Activated T-cell treated with anti-CD3 and anti-CD28 coated beads, Interleukin-2, amount 50 U/mL, for 72 hours (primary cell): ENCODE results near the gene HEMK1. TPM values are rescaled to one million over a fixed set of nuclear protein-coding genes. Genes with fewer than 3 reads are reported as not detected.

ENCODE experiments used
- ATAC-seq, 2 donors: fragments of 150-1000 bp; cut with Tn5 transposase; replicated peaks in 1 of 2; 2 replicates each; pipeline ENCODE4 v1.10.0; 2021; ENCODE audit warnings: moderate library complexity in 2 of 2, mild to moderate bottlenecking in 1 of 2
- DNase-seq, 2 donors: peaks; one replicate each; pipeline ENCODE4 v3.0.0; 2021 to 2022; ENCODE audit warnings: mixed read lengths in 1 of 2
- H3K27ac Mint-ChIP-seq: one replicate; pipeline ENCODE4 v1.8.0; 2022; ENCODE audit warnings: mild to moderate bottlenecking, moderate library complexity, mixed read lengths
- H3K27me3 Mint-ChIP-seq: one replicate; pipeline ENCODE4 v1.8.0; 2022; ENCODE audit warnings: low read depth, mixed read lengths
- H3K36me3 Mint-ChIP-seq, 2 donors: one replicate each; pipeline ENCODE4 v1.8.0; 2022; ENCODE audit warnings: mixed read lengths in 2 of 2, mild to moderate bottlenecking in 1 of 2; ENCODE audit not compliant: insufficient read depth in 2 of 2
- H3K4me1 Mint-ChIP-seq: one replicate; pipeline ENCODE4 v1.8.0; 2022; ENCODE audit warnings: low read depth, mixed read lengths
- H3K4me3 Mint-ChIP-seq, 2 donors: one replicate each; pipeline ENCODE4 v1.8.0; 2022; ENCODE audit warnings: mild to moderate bottlenecking in 2 of 2, mixed read lengths in 2 of 2, moderate library complexity in 2 of 2
- H3K9me3 Mint-ChIP-seq, 2 donors: one replicate each; pipeline ENCODE4 v1.8.0; 2022; ENCODE audit warnings: mixed read lengths in 2 of 2
- total RNA-seq, 2 donors: library from RNA; stranded (reverse); gene quantifications; one replicate each; pipeline ENCODE4 v1.2.3, GENCODE V29; 2022

HEMK1 gene
- total RNA-seq, 2 donors from 2014 or later = 54.5 to 64.6 TPM

DNA sequence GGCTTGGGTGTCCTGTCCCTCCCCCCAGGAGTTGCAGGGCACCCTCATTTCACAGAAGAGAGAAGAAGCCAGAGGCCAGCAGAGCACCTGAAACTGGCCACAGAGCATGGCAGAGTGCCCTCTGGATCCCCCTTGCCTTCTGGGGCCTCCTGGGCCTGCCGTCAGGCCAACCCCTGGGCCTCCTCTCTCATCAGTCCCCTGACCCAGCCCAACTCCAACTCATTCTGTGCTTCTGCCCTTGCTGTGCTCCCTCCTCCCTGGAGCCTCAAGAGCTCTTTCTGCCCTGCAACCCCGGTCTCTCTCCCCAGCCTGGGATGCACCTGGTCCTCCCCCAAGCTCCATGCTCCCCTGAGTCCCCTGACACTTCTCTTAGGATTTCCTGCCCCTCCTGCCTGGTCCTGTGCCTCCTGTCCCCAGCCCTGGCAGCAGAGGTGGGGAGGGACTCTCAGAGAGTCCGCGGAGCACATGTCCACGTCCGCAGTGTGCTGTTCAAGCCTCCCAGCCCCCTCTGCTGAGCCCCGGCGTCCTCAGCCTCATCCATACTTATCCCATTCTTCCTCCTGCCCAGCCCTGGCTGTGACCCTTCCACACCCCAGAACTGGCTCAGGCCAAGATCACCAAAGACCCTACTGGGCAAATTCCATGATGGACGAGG, 35.4 kb upstream of the HEMK1 start:
- H3K9me3 Mint-ChIP-seq = no peaks in the 10 kb centered on the region
- H3K36me3 Mint-ChIP-seq = no peaks in the 10 kb centered on the region
- peaks cover 7% of the 10 kb centered on the region for H3K4me1 Mint-ChIP-seq
- no peak overlapping the region for H3K4me3 Mint-ChIP-seq
- peaks cover 50% of the 10 kb centered on the region for H3K27me3 Mint-ChIP-seq
- ATAC-seq (no peak), DNase-seq (no peak)
- H3K27ac Mint-ChIP-seq = no peak overlapping the region

DNA sequence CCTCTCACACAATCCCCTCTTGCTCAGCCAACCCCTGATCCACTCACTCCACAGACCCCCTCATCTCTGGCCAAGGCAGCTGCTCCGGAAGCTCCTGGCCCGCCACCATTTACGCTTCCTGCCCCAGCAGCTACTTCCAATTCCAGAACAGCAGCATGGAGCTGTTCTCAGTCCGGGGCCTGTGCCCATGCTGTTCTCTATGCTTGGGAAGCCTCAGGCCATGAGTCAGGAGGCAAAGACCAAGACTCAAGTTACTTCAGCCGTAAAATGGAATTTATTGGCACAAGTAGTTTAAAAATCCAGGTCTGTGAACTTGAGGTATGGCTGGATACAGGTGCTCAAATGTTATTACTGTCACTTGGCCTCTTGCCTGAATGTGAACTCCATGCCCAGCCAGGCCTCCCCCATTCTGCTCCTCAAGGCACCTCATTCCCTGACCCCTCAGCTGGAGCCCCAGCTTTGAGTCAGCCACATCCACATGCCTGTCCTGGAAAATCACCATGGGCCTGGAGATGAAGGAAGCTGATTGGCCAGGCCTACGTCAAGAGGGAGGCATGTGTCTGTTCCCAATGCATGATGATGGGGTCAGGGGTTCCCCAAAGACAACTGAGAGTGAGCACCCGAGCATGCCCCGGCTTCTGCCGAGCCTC, 34.5 kb upstream of the HEMK1 start:
- H3K4me3 Mint-ChIP-seq = no peak overlapping the region
- peaks cover 41% of the 10 kb centered on the region for H3K27me3 Mint-ChIP-seq
- no peak overlapping the region for H3K27ac Mint-ChIP-seq
- H3K9me3 Mint-ChIP-seq = no peaks in the 10 kb centered on the region
- no peak for ATAC-seq
- no peak for DNase-seq
- no peaks in the 10 kb centered on the region for H3K36me3 Mint-ChIP-seq
- H3K4me1 Mint-ChIP-seq = peaks cover 7% of the 10 kb centered on the region

DNA sequence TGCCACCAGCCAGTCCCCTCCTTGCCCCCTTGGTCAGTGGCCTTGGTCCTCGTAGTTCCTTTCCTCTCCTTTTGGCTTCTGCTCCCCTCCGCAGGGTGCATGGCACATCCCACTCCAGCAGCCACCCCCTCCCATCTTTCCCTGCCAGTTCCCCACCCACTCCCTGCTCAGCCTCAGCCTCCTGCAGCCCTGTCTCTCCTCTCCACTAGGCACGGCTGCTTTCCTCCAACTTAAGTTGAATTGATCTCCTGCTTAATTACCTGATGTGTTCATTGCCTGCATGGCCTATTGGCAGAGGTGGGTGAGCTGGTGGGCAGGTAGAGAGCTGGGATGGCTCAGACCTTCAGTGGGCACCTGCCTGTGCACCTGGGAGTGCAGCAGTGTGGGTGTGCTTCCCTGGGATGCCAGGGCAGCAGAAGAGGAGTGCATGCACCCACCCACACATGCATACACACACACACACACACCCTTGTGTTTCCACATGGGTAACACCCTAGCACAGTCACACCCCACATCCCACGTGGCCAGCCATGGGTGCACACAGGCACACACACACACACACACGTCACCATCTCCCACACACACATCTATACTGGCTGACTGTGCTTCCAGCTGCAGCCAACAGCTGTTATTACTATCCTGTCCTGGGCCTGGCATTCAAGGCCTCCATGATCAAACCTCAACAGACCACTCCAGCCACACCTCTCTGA, 32.7 kb upstream of the HEMK1 start:
- no peak for ATAC-seq
- Mint-ChIP-seq H3K36me3 (no peaks in the 10 kb centered on the region), H3K4me3 (no peak overlapping the region), H3K9me3 (no peaks in the 10 kb centered on the region), H3K27me3 (peaks cover 35% of the 10 kb centered on the region), H3K4me1 (peaks cover 7% of the 10 kb centered on the region), H3K27ac (no peak overlapping the region)
- no peak for DNase-seq

DNA sequence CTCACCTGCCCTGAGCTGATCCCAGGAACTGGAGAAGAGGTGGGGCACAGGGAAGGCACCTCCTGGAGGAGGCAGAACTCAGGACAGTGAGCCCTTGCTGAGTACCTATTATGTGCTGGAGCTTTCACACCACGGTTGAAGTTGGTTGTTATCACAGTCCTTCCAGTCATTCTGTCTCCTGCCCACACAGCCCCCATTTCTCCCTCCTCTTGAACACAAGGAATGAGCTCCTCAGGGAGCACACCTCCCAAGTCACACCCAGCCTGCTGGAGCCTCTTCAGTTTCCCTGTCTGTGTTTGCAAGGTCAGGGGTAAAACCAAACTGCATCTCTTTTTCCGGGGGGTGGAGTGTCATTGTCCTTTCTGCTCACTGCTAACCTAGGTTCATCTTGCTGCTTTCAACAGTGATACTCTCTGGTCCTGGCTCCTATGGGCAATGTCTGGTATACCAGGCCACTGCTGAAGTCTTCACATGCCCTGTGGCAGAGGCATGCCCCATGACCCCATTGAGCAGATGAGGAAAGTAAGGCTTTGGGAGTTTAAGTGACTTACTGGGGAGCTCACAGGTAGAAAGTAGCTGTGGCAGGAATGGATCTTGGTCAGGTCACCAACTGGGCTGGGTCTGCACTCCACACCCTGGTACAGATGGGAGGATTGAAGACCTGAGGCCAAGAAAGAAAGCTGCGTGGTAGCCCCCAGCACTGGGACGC, 31.7 kb upstream of the HEMK1 start:
- Mint-ChIP-seq H3K9me3 (no peaks in the 10 kb centered on the region), H3K27ac (no peak overlapping the region), H3K4me1 (no peaks in the 10 kb centered on the region), H3K4me3 (no peak overlapping the region), H3K27me3 (peaks cover 27% of the 10 kb centered on the region), H3K36me3 (no peaks in the 10 kb centered on the region)
- DNase-seq (no peak), ATAC-seq (no peak)

DNA sequence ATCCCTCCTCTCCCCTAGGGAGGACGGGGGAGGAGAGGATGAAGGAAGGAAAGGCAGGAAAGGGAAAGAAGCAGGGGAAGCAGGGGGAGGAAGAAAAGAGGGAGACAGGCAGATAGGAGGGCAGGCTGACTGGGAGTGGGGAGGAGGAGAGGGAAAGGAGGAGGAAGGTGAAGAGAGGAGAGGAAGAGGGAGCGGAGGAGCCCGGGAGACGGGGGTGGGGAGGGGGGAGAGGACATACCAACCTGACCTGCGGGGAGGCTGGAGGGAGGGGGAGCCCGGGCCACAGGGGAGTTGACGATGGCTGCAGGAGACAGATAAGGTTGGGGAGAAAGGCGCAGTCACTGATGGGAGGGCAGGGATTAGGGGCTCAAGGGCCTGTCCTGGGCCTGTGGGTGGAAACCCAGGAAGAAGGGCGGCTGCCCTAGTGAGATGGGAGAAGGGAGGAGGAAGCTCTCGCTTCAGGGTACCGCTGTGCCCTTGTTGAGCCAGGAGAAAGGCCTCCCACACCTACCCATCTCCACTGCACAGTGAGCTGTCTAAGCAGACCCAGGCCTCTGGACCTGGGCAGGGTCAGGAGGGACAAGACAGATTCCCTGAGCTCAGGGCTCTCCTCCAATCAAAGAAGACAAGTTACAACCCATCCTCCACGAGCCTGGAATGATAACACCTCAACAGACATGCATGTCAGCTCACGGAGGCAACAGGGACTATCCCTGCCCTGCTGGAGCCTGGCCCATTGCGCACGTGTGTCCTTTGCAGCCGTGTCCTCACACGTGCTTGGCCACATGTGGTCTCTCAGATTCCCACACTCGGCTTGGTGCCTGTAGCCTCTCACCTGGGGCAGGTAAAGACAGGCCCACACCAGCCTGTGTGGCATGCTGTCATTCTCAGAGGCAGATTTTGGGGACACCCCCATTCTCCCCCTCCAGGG, 29.7 kb upstream of the HEMK1 start:
- DNase-seq (no peak), ATAC-seq (no peak)
- no peak overlapping the region for H3K27ac Mint-ChIP-seq
- peaks cover 22% of the 10 kb centered on the region for H3K27me3 Mint-ChIP-seq
- no peaks in the 10 kb centered on the region for H3K4me1 Mint-ChIP-seq
- no peak overlapping the region for H3K4me3 Mint-ChIP-seq
- no peaks in the 10 kb centered on the region for H3K9me3 Mint-ChIP-seq
- no peaks in the 10 kb centered on the region for H3K36me3 Mint-ChIP-seq

DNA sequence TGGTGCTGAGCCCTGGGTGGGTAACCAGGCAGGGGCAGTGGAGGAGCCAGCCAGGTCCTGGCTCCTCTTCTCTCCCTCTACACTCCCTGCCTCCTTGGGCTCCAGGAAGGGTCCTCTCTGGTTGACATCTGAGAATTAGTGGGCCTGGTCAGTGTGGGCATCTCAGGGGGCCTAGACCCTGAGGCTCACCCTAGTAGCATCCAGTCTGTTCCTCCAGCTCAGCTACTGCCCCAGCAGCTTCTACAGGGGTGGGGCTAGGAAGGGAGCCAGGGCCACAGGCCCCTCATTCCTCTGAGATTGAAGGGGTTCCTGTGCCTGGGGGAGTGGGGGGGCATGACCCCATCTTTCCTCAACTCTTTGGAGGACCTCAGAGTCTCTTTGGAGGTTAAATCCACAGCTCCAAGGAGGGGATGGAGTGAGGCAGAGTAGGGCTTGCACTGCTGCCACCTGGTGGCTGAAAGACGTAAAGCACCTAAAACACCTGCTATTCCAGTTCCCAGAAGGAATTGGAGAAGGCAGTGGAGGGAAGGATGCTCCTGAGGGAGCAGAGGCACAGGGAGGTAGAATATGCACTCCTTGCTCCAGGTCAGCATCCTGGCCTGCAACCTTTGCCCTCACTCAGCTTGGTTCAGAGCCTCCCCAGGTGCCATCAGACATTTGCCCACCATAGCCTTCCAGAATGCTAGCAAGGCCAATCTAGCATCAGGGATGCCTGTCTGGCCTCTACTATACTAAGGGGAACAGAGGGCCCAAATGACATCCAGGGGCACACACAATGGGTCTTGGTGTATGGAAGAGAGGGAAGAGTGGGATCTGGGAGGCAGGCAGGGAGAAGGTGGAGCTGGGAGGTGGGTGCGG, 26.9 kb upstream of the HEMK1 start:
- ATAC-seq (peak; percentile 62 to 72), DNase-seq (peak; percentile 51 to 58)
- Mint-ChIP-seq H3K9me3 (no peaks in the 10 kb centered on the region), H3K27ac (no peak overlapping the region), H3K4me3 (no peak overlapping the region), H3K27me3 (peaks cover 5% of the 10 kb centered on the region), H3K36me3 (no peaks in the 10 kb centered on the region), H3K4me1 (no peaks in the 10 kb centered on the region)

DNA sequence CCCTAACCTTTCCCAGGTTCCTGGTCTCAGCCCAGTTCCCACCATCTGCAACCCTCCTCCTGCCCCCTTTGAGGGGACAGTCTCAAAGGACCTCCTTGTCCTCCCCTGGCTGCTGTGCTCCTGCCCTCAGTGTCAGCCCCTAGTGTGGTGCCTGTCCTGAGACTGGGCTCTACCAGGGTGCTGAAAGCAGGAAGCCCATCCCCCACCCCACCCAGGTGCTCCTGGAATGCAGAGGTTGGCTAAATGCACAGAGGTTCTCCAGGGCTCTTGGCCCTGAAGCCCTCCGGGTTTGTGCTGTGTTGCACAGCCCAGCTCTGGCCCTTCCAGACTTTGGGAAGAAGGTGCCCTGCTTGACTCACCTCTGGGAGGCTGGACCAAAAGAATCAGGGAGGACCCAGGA, 23.5 kb upstream of the HEMK1 start:
- Mint-ChIP-seq H3K27me3 (no peaks in the 10 kb centered on the region), H3K4me3 (no peak overlapping the region), H3K4me1 (no peaks in the 10 kb centered on the region), H3K9me3 (no peaks in the 10 kb centered on the region), H3K27ac (no peak overlapping the region), H3K36me3 (no peaks in the 10 kb centered on the region)
- DNase-seq = no peak
- no peak for ATAC-seq

DNA sequence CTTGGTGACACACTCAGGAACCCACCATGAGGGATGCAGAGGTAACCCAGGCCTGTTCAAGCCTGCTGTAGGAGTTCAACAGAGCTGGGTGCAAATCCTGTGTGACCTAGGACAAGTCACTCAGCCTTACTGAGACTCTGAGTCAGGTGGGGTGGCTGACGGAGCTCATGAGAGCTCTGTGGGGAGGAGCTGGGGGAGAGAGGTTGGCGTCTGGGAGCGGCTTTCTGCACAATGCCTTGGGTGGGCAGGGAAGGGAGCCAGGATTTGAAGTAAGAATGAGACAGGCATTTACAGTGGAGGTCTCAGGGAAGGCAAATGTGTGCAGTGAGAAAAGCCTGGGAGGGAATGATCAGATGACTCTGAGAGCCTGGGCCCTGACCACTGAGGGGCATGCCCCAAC, 20.1 kb upstream of the HEMK1 start:
- no peaks in the 10 kb centered on the region for H3K36me3 Mint-ChIP-seq
- H3K4me1 Mint-ChIP-seq = peaks cover 4% of the 10 kb centered on the region
- H3K4me3 Mint-ChIP-seq = no peak overlapping the region
- no peaks in the 10 kb centered on the region for H3K27me3 Mint-ChIP-seq
- ATAC-seq (no peak), DNase-seq (no peak)
- no peak overlapping the region for H3K27ac Mint-ChIP-seq
- H3K9me3 Mint-ChIP-seq = no peaks in the 10 kb centered on the region

DNA sequence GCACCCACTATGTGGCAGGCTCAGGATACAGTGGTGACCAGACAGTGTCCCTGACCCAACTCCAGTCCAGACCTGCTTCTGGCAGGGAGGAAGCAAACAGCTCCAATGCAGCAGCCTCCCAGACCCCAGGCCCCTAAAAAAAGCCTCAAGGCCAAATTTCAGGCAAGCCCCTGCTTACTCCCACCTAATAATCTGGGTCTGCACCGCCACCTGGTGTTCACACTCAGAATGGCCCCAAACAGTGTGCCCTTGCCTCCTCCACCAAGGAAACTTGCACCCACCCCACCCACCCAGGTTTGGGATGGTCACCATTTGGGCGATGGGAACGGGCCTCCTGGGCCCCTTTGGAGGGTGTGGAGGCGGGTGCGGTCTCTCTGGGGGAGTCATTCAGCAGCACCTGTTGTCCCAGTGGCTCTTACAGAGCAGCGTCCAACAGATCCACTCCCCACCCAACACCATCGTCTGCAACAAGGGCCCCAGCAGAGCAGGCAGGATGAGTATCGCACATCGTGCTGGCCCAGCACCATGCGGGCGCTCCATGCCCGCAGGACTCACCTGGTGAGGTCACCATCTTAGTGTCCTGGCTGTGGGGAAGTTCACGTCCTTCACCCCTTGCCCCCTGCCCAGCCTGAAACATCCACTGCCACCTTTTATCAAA, 19.1 kb upstream of the HEMK1 start:
- Mint-ChIP-seq H3K4me1 (peaks cover 4% of the 10 kb centered on the region), H3K27me3 (no peaks in the 10 kb centered on the region), H3K9me3 (no peaks in the 10 kb centered on the region), H3K36me3 (no peaks in the 10 kb centered on the region), H3K27ac (no peak overlapping the region), H3K4me3 (no peak overlapping the region)
- peak; percentile 55 to 67 for ATAC-seq
- peak; percentile 72 to 75 for DNase-seq

DNA sequence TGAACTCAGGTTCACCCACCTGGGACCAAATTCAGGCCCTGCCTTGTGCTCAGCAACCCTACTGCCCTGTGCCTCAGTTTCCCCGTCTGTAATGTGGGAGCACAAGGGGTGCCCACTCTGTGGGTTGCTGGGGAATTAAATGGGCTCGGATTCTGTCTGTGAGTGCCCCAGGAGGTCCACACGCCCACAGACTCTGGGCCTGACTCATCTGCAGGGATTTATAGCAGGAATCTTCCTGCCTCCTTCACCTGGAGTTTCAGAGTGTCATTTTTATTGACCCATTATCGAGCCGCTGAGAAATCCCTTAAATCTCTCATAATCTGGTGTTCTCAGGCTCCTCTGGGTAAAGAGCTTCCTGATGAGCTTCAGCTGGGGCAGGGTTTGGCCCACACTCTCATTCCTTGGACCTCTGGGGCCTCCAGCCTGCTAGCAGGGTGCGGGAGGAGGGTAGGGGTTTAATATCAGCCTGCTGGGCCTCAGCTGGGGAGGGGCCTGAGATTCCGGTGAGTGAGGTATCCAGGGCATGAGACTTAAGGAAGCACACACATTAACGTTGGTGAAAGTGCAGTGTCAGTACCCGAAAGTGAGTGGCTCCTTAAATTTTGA, 18.2 kb upstream of the HEMK1 start:
- Mint-ChIP-seq H3K4me1 (peaks cover 4% of the 10 kb centered on the region), H3K36me3 (no peaks in the 10 kb centered on the region), H3K4me3 (no peak overlapping the region), H3K27ac (no peak overlapping the region), H3K27me3 (no peaks in the 10 kb centered on the region), H3K9me3 (no peaks in the 10 kb centered on the region)
- ATAC-seq (no peak), DNase-seq (no peak)

DNA sequence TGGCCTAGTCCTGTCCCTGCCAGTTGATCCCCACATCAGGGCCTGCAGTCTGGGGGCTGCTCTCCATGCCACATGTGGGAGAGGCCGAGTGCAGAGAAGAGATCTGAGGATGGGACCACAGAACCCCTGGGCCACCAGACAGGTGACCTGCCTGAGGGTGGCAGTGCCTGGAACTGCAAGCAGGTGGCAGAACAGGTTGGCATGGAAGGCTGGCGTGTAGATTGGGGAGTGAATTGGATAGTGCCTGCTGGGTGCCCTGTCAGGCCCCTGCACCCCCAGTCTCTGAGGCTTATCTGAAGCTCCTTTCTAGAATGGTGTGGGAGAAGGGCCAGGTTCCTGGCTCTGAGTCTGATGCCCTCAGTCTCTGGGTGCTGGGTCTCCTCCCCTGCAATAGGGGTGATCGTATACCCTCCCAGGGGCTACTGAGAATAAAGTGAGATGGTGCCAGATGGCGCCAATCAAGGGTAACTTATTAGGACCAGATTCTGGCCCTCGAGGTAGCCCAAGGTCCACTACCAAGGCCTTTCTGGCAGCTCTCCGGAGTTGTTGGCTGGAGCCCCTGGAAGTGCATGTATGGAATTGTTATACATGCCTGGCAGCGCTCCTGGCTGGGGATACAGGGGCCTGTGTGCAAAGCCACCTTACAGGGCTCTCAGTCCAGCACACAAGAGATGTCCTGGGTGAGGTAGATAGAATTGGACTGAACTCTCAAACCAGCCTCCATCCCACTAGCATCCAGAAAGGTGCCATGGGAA, 17.5 kb upstream of the HEMK1 start:
- Mint-ChIP-seq H3K4me1 (peaks cover 4% of the 10 kb centered on the region), H3K27me3 (no peaks in the 10 kb centered on the region)
- ATAC-seq = no peak

More for the DNA sequence above, 17.5 kb upstream of the HEMK1 start:
- Mint-ChIP-seq H3K27ac (no peak overlapping the region), H3K9me3 (no peaks in the 10 kb centered on the region), H3K4me3 (no peak overlapping the region), H3K36me3 (no peaks in the 10 kb centered on the region)
- peak in 1 of 2 donors; percentile 20 for DNase-seq
